Activated CD8-positive, alpha-beta memory T cell treated with anti-CD3 and anti-CD28 coated beads, Interleukin-2, amount 10 ng/mL, durations not matched to agents 7 days and 5 days (primary cell): ENCODE measurements around the gene NKIRAS2. TPM values are rescaled to one million over a fixed set of nuclear protein-coding genes. Genes with fewer than 3 reads are reported as not detected.

ENCODE experiments used
- ATAC-seq: fragments of 150-1000 bp; cut with Tn5 transposase; one replicate; pipeline ENCODE4 v1.10.0; 2021; ENCODE audit warnings: moderate library complexity
- CTCF ChIA-PET: fragments of 350-600 bp; sonication (Branson Sonifier 250); formaldehyde crosslinking; loops from one replicate; lab custom pipeline; 2021; ENCODE audit warnings: antibody characterized with exemption; lab: Charles Lee
- DNase-seq: peaks from one replicate; pipeline ENCODE4 v3.0.0-alpha.2; 2020
- H3K27ac Mint-ChIP-seq: one replicate; pipeline ENCODE4 v1.8.0; 2021; ENCODE audit warnings: mild to moderate bottlenecking, mixed read lengths
- H3K27me3 Mint-ChIP-seq: one replicate; pipeline ENCODE4 v1.8.0; 2021; ENCODE audit warnings: mixed read lengths
- H3K36me3 Mint-ChIP-seq: one replicate; pipeline ENCODE4 v1.8.0; 2021; ENCODE audit warnings: mild to moderate bottlenecking, mixed read lengths
- H3K4me1 Mint-ChIP-seq: one replicate; pipeline ENCODE4 v1.8.0; 2021; ENCODE audit warnings: mixed read lengths
- H3K4me3 Mint-ChIP-seq: one replicate; pipeline ENCODE4 v1.8.0; 2021; ENCODE audit warnings: mild to moderate bottlenecking, moderate library complexity, mixed read lengths
- H3K9me3 Mint-ChIP-seq: one replicate; pipeline ENCODE4 v1.8.0; 2022; ENCODE audit warnings: low read depth, mixed read lengths
- total RNA-seq, 2 experiments: library from RNA; stranded (reverse); gene quantifications; one replicate each; pipeline ENCODE4 v1.2.3, GENCODE V29; 2021

Gene NKIRAS2
- total RNA-seq, 2 experiments from 2014 or later, result 21.0 to 23.7 TPM

DNA sequence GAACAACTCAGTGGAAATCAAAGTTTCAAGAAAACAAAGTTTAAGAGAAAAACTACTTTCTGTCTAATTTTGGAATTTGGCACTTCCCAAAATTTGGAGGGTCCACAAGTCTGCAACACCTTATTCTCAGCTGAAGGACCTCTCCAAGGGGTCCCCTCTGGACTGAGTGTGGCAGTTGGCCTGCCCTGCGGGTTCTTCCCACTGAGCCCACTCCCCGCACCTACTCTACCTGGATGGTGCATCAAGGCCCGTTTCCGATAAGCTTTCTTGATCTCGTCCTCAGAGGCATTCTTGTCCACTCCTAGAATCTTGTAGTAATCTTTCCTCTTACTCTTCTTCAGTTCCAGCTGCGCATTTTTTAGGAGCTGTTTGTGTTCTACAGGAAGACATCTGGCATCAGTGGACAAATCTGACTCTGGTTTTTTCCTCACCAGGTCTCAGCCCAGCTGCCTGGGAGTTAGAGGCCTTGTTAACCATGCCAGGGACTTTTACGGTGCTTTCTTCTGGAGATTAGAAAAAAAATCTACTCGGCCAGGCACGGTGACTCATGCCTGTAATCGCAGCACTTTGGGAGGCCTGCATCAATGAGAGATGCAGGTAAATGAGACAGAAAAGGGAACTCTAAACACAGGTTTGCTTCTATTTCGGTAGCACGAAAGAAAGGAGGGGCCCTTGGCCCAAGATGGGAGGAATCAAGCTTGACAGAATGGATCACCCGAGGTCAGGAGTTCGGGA is 37.7 kb upstream of the NKIRAS2 start:
- H3K4me3 Mint-ChIP-seq, result no peak overlapping the region
- no peaks in the 10 kb centered on the region for H3K4me1 Mint-ChIP-seq
- H3K27ac Mint-ChIP-seq, result no peak overlapping the region
- H3K36me3 Mint-ChIP-seq, result peaks cover 46% of the 10 kb centered on the region
- CTCF ChIA-PET, result interaction anchor here (0.5 to 1.3 kb wide), 3 partner anchors 8 to 46 kb away, joined by 3 read pairs; no protein-coding TSS in a partner anchor
- no peak for DNase-seq
- H3K9me3 Mint-ChIP-seq, result no peaks in the 10 kb centered on the region
- no peaks in the 10 kb centered on the region for H3K27me3 Mint-ChIP-seq
- ATAC-seq, result no peak

DNA sequence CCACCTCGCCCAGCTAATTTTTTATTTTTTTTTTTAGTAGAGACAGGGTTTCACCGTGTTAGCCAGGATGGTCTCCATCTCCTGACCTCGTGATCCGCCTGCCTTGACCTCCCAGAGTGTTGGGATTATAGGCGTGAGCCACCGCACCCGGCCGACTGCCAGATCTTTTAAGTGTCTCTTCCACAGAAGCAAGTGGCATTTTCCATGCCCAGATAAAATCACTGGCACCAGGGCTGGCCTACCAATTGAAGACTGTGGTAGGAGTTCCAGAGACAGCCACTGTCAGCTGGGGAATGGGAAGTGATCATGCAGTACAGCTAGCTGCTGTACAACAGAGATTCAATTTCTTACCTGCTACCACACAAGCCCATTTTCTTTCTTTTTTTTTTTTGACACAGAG is 35.4 kb upstream of the NKIRAS2 start:
- Mint-ChIP-seq H3K27me3 (no peaks in the 10 kb centered on the region), H3K9me3 (no peaks in the 10 kb centered on the region), H3K36me3 (peaks cover 59% of the 10 kb centered on the region), H3K27ac (no peak overlapping the region), H3K4me1 (peaks cover 4% of the 10 kb centered on the region), H3K4me3 (no peak overlapping the region)
- CTCF ChIA-PET, result interaction anchor here (0.7 to 1.2 kb wide), 4 partner anchors 18 to 133 kb away, joined by 3 to 4 read pairs (median 3); partner anchors contain the start of genes CNP and NKIRAS2
- DNase-seq (no peak), ATAC-seq (no peak)

DNA sequence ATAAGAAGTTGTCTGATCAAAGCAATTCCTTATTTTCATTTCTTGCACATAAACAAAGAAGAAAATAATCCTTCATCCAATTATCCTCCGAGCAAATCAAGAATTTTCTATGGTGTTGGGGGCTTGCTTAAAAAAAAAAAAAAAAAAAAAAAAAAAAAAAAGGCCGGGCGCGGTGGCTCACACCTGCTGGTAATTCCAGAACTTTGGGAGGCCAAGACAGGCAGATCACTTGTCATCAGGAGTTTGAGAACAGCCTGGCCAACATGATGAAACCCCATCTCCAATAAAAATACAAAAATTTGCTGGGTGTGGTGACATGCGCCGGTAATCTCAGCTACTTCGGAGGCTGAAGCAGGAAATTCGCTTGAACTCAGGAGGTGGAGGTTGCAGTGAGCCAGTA is 34.0 kb upstream of the NKIRAS2 start:
- DNase-seq (no peak), ATAC-seq (no peak)
- Mint-ChIP-seq H3K4me1 (peaks cover 4% of the 10 kb centered on the region), H3K4me3 (no peak overlapping the region), H3K36me3 (peaks cover 49% of the 10 kb centered on the region), H3K27ac (no peak overlapping the region), H3K9me3 (no peaks in the 10 kb centered on the region), H3K27me3 (no peaks in the 10 kb centered on the region)
- CTCF ChIA-PET, result no interaction called here

DNA sequence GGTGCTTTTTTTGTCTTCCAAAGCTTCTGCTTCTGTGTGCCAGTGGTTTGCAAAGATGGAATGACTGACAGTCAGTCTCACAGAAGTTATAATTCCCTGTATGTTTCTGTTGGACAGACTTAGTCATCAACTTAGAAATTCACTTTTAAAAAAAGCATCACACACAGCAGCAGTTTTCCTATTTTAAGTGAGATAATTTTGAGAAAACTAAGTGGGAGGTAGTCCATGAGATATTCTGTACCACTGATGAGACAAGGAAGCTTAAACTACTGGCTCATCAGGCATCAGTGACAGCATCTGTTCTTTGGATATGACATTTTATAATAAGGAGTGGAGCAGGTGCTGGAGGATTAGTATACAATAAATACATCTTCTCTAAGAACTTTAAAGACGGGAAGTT is 33.3 kb upstream of the NKIRAS2 start:
- Mint-ChIP-seq H3K4me3 (no peak overlapping the region), H3K36me3 (peaks cover 52% of the 10 kb centered on the region), H3K27ac (no peak overlapping the region), H3K9me3 (no peaks in the 10 kb centered on the region), H3K4me1 (peaks cover 4% of the 10 kb centered on the region), H3K27me3 (no peaks in the 10 kb centered on the region)
- no peak for DNase-seq
- no peak for ATAC-seq
- CTCF ChIA-PET, result no interaction called here

DNA sequence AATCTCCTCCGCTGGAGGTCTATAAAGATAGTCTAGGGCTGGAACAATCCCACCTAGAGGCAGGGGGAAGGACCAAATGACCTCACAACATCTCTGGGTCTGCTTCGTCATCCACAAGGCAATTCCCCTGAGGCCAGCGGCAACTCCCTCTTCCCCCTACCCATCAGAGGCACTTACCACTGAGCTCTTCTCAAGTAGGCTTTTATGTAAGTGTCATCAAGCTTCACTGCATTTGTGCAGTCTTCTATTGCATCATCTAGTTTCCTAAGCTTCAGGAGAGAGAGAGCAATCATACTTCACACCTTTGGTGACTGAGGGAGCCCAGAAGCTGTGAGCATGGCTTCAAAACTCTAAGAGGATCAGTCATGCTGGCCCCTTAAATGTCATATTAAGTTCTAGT is 32.2 kb upstream of the NKIRAS2 start:
- ATAC-seq, result no peak
- Mint-ChIP-seq H3K4me1 (peaks cover 4% of the 10 kb centered on the region), H3K27ac (no peak overlapping the region), H3K27me3 (no peaks in the 10 kb centered on the region), H3K4me3 (no peak overlapping the region), H3K9me3 (no peaks in the 10 kb centered on the region), H3K36me3 (peaks cover 48% of the 10 kb centered on the region)
- no peak for DNase-seq
- CTCF ChIA-PET, result interaction anchor here (0.9 kb wide), 1 partner anchor 22 kb away, joined by 3 read pairs; no protein-coding TSS in a partner anchor

DNA sequence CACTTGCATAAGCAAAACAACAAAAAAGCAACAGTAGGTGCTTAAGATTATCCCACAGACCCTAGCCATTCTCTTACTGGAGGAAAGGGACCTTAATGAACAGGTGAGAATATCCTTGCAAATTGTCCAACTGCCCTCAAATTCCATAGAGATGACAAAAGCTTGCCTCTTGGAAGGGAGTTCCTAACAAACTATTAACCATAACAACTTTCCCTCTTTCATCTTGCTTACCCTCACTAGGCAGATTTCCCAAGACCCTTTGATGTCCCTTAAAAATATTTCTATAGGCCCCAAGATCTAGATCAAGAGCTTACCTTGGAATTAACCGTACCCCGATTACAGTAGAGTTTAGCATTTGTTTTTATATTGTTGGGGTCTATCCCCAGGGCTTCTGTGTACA is 31.5 kb upstream of the NKIRAS2 start:
- CTCF ChIA-PET, result interaction anchor here (0.9 kb wide), 1 partner anchor 22 kb away, joined by 3 read pairs; no protein-coding TSS in a partner anchor
- H3K36me3 Mint-ChIP-seq, result peaks cover 47% of the 10 kb centered on the region

DNA sequence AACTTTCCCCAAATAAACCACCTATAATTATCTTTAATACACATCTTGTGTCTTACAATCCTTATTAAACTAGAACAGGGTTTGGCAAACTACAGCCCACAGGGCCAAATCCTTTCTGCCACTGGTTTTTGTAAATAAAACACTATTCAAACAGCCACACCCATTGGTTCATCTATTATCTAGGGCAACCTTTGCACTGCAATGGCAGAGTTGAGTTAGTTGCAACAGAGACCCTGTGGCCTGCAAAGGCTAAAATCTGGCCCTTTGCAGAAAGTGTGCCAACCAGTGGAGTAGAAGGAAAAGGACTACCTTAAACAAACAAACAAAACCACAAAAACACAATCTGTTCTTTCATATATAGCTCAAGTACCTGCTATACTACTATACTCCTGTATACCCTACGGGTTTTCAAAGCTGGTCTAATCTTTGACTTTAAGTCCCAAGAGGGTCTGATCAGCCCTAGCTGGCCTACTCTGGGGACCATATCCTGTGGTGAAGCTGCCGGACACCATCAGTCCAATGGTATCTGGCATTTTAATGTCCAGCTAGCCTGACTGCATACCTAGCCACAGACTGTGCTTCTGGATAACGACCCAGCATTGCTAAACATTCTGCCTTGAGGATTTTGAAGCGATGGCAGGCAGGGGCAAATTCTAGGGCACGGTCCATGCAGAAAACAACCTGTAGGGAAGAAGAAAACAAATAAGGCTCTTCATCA is 30.0 kb upstream of the NKIRAS2 start:
- H3K4me1 Mint-ChIP-seq, result peaks cover 4% of the 10 kb centered on the region
- no peaks in the 10 kb centered on the region for H3K9me3 Mint-ChIP-seq
- no peak for DNase-seq
- H3K4me3 Mint-ChIP-seq, result no peak overlapping the region
- H3K27me3 Mint-ChIP-seq, result no peaks in the 10 kb centered on the region
- ATAC-seq, result no peak
- CTCF ChIA-PET, result interaction anchor here (1.0 to 1.2 kb wide), 2 partner anchors 20 to 28 kb away, joined by 3 read pairs; partner anchors contain the start of gene DNAJC7
- peaks cover 49% of the 10 kb centered on the region for H3K36me3 Mint-ChIP-seq
- H3K27ac Mint-ChIP-seq, result no peak overlapping the region

More for the DNA sequence above, 31.5 kb upstream of the NKIRAS2 start:
- H3K27ac Mint-ChIP-seq, result no peak overlapping the region
- H3K4me1 Mint-ChIP-seq, result peaks cover 4% of the 10 kb centered on the region
- DNase-seq (no peak), ATAC-seq (no peak)
- H3K4me3 Mint-ChIP-seq, result no peak overlapping the region
- no peaks in the 10 kb centered on the region for H3K27me3 Mint-ChIP-seq
- H3K9me3 Mint-ChIP-seq, result no peaks in the 10 kb centered on the region

DNA sequence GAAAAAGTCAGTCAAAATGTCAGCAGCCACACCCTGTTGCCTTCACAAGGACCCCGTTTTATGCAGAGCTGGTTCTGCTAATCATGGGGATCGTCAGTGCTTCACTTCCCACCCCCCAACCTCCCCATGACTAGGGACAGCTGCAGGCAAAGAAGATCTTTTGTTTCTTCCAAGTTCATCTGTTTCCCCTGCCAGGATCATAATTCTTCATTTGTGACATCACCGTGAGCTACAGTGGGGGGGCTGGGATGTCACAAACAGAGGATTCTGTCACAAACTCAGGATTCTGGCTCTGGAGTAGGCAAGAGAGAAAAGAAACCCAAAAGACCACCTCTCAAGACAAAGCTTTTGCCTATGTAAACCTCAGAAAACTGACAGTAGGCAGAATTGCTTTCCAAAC is 27.3 kb upstream of the NKIRAS2 start:
- H3K4me3 Mint-ChIP-seq, result no peak overlapping the region
- no peak overlapping the region for H3K27ac Mint-ChIP-seq
- DNase-seq (no peak), ATAC-seq (no peak)
- H3K9me3 Mint-ChIP-seq, result no peaks in the 10 kb centered on the region
- H3K27me3 Mint-ChIP-seq, result no peaks in the 10 kb centered on the region
- H3K4me1 Mint-ChIP-seq, result peaks cover 8% of the 10 kb centered on the region
- peaks cover 55% of the 10 kb centered on the region for H3K36me3 Mint-ChIP-seq
- CTCF ChIA-PET, result interaction anchor here (1.3 kb wide), 1 partner anchor 411 kb away, joined by 3 read pairs; no protein-coding TSS in a partner anchor

DNA sequence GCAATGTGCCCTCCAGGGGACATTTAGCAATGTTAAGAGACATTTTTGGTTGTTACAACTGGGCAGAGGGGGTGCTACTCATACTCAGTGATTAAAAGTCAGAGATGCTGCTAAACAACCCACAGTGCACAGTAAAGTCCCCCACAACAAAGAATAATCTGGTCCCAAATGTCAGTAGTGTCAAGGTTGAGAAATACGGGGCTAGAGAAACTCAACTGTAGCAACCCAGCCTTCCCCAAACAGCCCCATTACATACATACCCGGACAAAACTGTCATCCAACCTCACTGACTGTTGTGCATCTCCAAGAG is 23.1 kb upstream of the NKIRAS2 start:
- Mint-ChIP-seq H3K9me3 (no peaks in the 10 kb centered on the region), H3K27me3 (no peaks in the 10 kb centered on the region), H3K36me3 (peaks cover 56% of the 10 kb centered on the region), H3K4me1 (peaks cover 6% of the 10 kb centered on the region), H3K27ac (no peak overlapping the region), H3K4me3 (no peak overlapping the region)
- CTCF ChIA-PET, result interaction anchor here (1.3 kb wide), 1 partner anchor 21 kb away, joined by 3 read pairs; the partner anchor contains the start of gene DNAJC7
- DNase-seq (no peak), ATAC-seq (no peak)

DNA sequence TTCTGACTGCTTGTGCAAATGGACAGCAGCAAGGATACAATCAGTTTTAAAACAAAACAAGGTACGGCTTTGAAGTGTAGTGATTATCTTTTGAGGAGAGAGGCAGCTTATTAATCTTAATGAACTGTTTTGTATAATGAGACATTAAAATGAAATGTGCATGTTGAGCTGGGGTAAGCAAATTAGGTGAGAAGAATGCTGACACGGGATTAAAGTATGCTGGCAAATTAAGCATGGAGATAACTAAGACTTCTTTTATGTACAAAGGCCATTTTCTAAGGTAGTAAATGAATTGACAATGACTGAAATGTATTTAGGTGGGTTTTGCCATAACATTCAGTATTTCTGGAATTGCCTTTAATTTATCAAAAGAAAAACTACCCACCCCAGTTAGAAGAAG is 21.4 kb upstream of the NKIRAS2 start:
- Mint-ChIP-seq H3K9me3 (no peaks in the 10 kb centered on the region), H3K4me3 (no peak overlapping the region), H3K27ac (no peak overlapping the region), H3K4me1 (peaks cover 9% of the 10 kb centered on the region), H3K36me3 (peaks cover 55% of the 10 kb centered on the region), H3K27me3 (no peaks in the 10 kb centered on the region)
- CTCF ChIA-PET, result interaction anchor here (1.4 kb wide), 1 partner anchor 21 kb away, joined by 3 read pairs; the partner anchor contains the start of gene NKIRAS2
- no peak for DNase-seq
- no peak for ATAC-seq

DNA sequence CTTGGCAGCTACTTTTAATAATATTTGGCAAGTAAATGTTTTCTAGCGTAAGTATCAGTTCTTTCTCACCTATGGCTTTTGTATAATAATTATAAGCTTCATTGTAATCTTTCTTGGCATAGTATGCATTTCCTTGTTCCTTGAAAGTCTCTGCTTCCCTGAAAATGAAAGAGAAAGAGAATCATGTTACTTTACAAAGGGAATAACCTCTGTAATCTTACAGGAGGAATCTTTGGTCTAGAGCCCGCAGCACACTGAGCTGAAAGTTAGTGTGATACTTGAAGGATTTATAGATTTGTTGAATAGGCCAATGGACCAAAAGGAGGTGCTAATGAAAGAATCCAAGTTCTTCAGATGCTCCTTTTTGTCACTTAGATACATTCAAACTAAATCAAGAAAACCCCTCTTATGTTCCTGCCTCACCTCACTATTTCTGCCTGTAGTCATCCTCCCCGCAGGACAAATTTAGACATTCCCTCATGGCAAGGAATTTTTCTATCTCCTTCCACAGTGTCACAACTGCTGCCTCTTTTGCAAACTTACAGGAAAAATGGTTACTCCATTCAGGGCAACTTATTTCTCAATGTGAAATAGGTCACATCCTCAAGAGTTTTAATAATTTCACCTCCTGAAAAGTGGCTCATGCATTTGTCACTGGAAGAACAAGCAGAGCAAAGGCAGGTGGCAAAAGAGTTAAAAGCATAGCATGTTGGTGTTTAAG is 19.3 kb upstream of the NKIRAS2 start:
- Mint-ChIP-seq H3K4me3 (no peak overlapping the region), H3K4me1 (peaks cover 21% of the 10 kb centered on the region), H3K27ac (no peak overlapping the region), H3K9me3 (no peaks in the 10 kb centered on the region), H3K36me3 (peaks cover 46% of the 10 kb centered on the region), H3K27me3 (no peaks in the 10 kb centered on the region)
- DNase-seq (no peak), ATAC-seq (no peak)
- CTCF ChIA-PET, result no interaction called here

DNA sequence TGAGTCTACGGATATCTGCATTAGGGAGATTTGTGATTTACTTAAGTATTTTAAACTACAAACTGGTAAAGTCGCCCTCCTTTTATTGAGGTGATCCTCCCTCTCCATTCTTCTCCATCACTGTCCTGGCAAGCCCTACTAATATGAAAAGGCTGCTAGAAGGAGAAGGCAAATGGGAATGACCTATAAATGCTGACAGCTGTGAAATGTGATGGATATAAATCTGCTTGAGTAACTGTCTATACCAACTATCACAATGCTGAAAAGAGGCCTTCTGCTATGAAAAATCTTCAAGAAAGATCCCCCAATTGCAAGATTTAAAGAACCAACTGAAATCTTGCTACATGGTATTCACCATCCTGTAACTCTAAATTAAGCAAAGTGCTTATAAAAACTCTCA is 18.2 kb upstream of the NKIRAS2 start:
- Mint-ChIP-seq H3K27me3 (no peaks in the 10 kb centered on the region), H3K4me1 (peaks cover 18% of the 10 kb centered on the region), H3K27ac (no peak overlapping the region), H3K36me3 (peaks cover 37% of the 10 kb centered on the region), H3K9me3 (no peaks in the 10 kb centered on the region), H3K4me3 (no peak overlapping the region)
- CTCF ChIA-PET, result no interaction called here
- ATAC-seq (no peak), DNase-seq (no peak)

DNA sequence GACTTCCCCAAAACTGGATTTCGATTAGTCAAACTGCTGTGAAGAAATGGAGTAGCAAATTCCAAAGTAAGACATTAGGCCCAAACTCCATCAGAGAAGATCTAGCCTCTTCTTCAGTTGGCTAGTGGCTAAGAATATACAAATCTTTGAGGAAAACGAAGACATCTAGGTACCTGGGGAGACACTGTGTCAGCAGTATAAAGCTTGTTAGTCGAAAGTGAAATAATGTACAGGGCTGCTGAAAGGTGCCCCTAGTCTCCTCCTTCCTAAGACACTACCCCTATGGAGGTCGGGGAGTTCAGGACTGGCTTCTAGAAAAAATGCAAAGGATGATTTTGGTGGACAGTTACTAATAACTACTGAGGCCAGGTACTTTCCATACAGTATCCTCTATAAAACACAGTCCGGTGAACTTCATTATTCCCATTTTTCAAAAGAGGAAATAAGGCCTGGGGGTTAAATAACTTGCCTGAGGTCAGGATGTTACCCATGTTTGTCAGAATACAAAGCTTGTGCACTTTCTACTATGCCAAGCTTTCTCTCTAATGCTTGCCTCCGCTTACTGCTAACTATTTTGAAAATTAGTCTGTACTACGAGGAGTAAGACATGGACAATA is 17.6 kb upstream of the NKIRAS2 start:
- CTCF ChIA-PET, result no interaction called here

More for the DNA sequence above, 17.6 kb upstream of the NKIRAS2 start:
- H3K27me3 Mint-ChIP-seq, result no peaks in the 10 kb centered on the region
- ATAC-seq (no peak), DNase-seq (no peak)
- no peak overlapping the region for H3K4me3 Mint-ChIP-seq
- no peak overlapping the region for H3K27ac Mint-ChIP-seq
- no peaks in the 10 kb centered on the region for H3K9me3 Mint-ChIP-seq
- H3K36me3 Mint-ChIP-seq, result peaks cover 36% of the 10 kb centered on the region
- H3K4me1 Mint-ChIP-seq, result peaks cover 20% of the 10 kb centered on the region
